ENCODE measurements around the gene IFI27L1. TPM values are rescaled to one million over a fixed set of nuclear protein-coding genes. Genes with fewer than 3 reads are reported as not detected.

IFI27L1 gene, protein sequence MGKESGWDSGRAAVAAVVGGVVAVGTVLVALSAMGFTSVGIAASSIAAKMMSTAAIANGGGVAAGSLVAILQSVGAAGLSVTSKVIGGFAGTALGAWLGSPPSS
- polyA plus RNA-seq (17.4 to 25.0 TPM (median 18.9 TPM) in 3 replicates), polyA minus RNA-seq (5.7 to 11.1 TPM (median 5.9 TPM) in 3 replicates)
- 5.6 TPM for polyA plus RNA-seq (2011; ENCODE audit: low read depth)
- 10.0 and 19.6 TPM in 2 replicates for polyA plus RNA-seq (2011; cell fraction: cytosol; rRNA removed)
- 20.2 and 23.1 TPM in 2 replicates for polyA plus RNA-seq (2011; cell fraction: nucleus; rRNA removed)
- 10.5 and 19.4 TPM in 2 replicates for polyA plus RNA-seq (2012; ENCODE audit: low replicate concordance)
- 13.8 TPM for polyA minus RNA-seq (2011; cell fraction: cytosol; rRNA and poly(A)+ RNA removed)
- 2.9 and 3.9 TPM in 2 replicates for polyA minus RNA-seq (2011; cell fraction: nucleus; rRNA and poly(A)+ RNA removed)

- DNase-seq (ENCODE audit: low read depth, low spot score) (peak; percentile 71), FAIRE-seq (peak; percentile 55)
- peaks cover 54% of the 10 kb centered on the region for H3K79me2 ChIP-seq (ENCODE audit: control insufficient read depth, insufficient read depth, low read length)
- H3K9me3 ChIP-seq (ENCODE audit: control insufficient read depth, low read depth, low read length), result peaks cover 2% of the 10 kb centered on the region
- dilution Hi-C loops (cut with MboI; ENCODE audit: extremely low pct_ligation_motif_present, low sequenced_read_pairs), result no loop called here
- H3K27me3 ChIP-seq (ENCODE audit: control insufficient read depth, extremely low read depth, insufficient read depth, low read length), result no peaks in the 10 kb centered on the region
- H3K27ac ChIP-seq (ENCODE audit: control insufficient read depth, insufficient read depth, low read length), result peak within 1 kb of the TSS; percentile 88
- peaks cover 5% of the 10 kb centered on the region for H4K20me1 ChIP-seq (ENCODE audit: control insufficient read depth, extremely low read depth, insufficient read depth, low read length)
- TF ChIP-seq, protein P1, sequence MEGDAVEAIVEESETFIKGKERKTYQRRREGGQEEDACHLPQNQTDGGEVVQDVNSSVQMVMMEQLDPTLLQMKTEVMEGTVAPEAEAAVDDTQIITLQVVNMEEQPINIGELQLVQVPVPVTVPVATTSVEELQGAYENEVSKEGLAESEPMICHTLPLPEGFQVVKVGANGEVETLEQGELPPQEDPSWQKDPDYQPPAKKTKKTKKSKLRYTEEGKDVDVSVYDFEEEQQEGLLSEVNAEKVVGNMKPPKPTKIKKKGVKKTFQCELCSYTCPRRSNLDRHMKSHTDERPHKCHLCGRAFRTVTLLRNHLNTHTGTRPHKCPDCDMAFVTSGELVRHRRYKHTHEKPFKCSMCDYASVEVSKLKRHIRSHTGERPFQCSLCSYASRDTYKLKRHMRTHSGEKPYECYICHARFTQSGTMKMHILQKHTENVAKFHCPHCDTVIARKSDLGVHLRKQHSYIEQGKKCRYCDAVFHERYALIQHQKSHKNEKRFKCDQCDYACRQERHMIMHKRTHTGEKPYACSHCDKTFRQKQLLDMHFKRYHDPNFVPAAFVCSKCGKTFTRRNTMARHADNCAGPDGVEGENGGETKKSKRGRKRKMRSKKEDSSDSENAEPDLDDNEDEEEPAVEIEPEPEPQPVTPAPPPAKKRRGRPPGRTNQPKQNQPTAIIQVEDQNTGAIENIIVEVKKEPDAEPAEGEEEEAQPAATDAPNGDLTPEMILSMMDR (optimal IDR thresholded peaks at IDR 0.05 in 1 of 3, IDR thresholded peaks at IDR 0.05 in 1 of 3, conservative IDR thresholded peaks at IDR 0.05 in 1 of 3; ENCODE audit: extremely low read depth in 1 of 3, insufficient read depth in 2 of 3, low read length in 3 of 3), result no peak
- no peak for TF ChIP-seq EZH2 (IDR thresholded peaks at IDR 0.05; ENCODE audit: low read length)
- H3K4me3 ChIP-seq (ENCODE audit: control insufficient read depth in 2 of 3, extremely low read depth in 1 of 3, insufficient read depth in 2 of 3, low read depth in 1 of 3, low read length in 3 of 3), result peak within 1 kb of the TSS; percentile 78 to 100 (median 93)
- no peaks in the 10 kb centered on the region for H3K9me1 ChIP-seq (ENCODE audit: control insufficient read depth, extremely low read depth, insufficient read depth, low read length)
- peak within 1 kb of the TSS; percentile 95 for H3K9ac ChIP-seq (ENCODE audit: control insufficient read depth, extremely low read depth, insufficient read depth, low read length)
- H2AFZ ChIP-seq (ENCODE audit: control insufficient read depth, low read length), result peak within 1 kb of the TSS; percentile 97
- peaks cover 8 to 16% of the 10 kb centered on the region in 2 experiments for H3K36me3 ChIP-seq (ENCODE audit: control insufficient read depth in 2 of 2, extremely low read depth in 1 of 2, insufficient read depth in 2 of 2, low read length in 2 of 2)
- peak within 1 kb of the TSS; percentile 98 for H3K4me2 ChIP-seq (ENCODE audit: control insufficient read depth, extremely low read depth, insufficient read depth, low read depth, low read length)
- H3K4me1 ChIP-seq (ENCODE audit: control insufficient read depth, extremely low read depth, insufficient read depth, low read length), result peaks cover 30% of the 10 kb centered on the region
These were observed at the start of gene IFI27L1, which contains the start of gene DDX24 for GRCh38 chr14:94080621-94081385. Gene IFI27L1, plus strand, starts transcription at chr14:94081310. Its CDS starts 15,628 bp downstream, at chr14:94096938. Gene DDX24, minus strand, starts transcription at chr14:94081202. Its CDS starts 1,460 bp downstream, at chr14:94079742.

- Histone ChIP-seq H4K20me1 (ENCODE audit: control insufficient read depth, extremely low read depth, insufficient read depth, low read length) (peaks cover 3% of the 10 kb centered on the region), H3K27me3 (ENCODE audit: control insufficient read depth, extremely low read depth, insufficient read depth, low read length) (no peaks in the 10 kb centered on the region), H3K4me1 (ENCODE audit: control insufficient read depth, extremely low read depth, insufficient read depth, low read length) (peaks cover 14% of the 10 kb centered on the region), H3K27ac (ENCODE audit: control insufficient read depth, insufficient read depth, low read length) (no peak overlapping the region), H3K4me3 (ENCODE audit: control insufficient read depth in 2 of 3, extremely low read depth in 1 of 3, insufficient read depth in 2 of 3, low read depth in 1 of 3, low read length in 3 of 3) (no peak overlapping the region), H3K4me2 (ENCODE audit: control insufficient read depth, extremely low read depth, insufficient read depth, low read depth, low read length) (no peak overlapping the region), H3K36me3 (ENCODE audit: control insufficient read depth in 2 of 2, extremely low read depth in 1 of 2, insufficient read depth in 2 of 2, low read length in 2 of 2) (no peaks in the 10 kb centered on the region), H2AFZ (ENCODE audit: control insufficient read depth, low read length) (no peak overlapping the region), H3K79me2 (ENCODE audit: control insufficient read depth, insufficient read depth, low read length) (no peaks in the 10 kb centered on the region), H3K9me3 (ENCODE audit: control insufficient read depth, low read depth, low read length) (no peaks in the 10 kb centered on the region), H3K9me1 (ENCODE audit: control insufficient read depth, extremely low read depth, insufficient read depth, low read length) (peaks cover 6% of the 10 kb centered on the region), H3K9ac (ENCODE audit: control insufficient read depth, extremely low read depth, insufficient read depth, low read length) (no peak overlapping the region)
- dilution Hi-C loops (cut with MboI; ENCODE audit: extremely low pct_ligation_motif_present, low sequenced_read_pairs), result no loop called here
- TF ChIP-seq EZH2 (IDR thresholded peaks at IDR 0.05; ENCODE audit: low read length), result no peak
- TF ChIP-seq, protein P1 (optimal IDR thresholded peaks at IDR 0.05 in 1 of 3, IDR thresholded peaks at IDR 0.05 in 1 of 3, conservative IDR thresholded peaks at IDR 0.05 in 1 of 3; ENCODE audit: extremely low read depth in 1 of 3, insufficient read depth in 2 of 3, low read length in 3 of 3), result no peak
- no peak for DNase-seq (ENCODE audit: low read depth, low spot score)
- no peak for FAIRE-seq
These were observed 49.2 kb upstream of the IFI27L1 start for GRCh38 chr14:94031883-94032279.

Data from keratinocyte (primary cell).